Fibroblast of lung (primary cell): Measurements from ENCODE around the gene KIF26B.

Source experiments
- CTCF ChIP-seq, 2 donors: IDR thresholded peaks in 1 of 2; conservative IDR thresholded peaks in 1 of 2; 1 replicate in 1 of 2; 2 replicates in 1 of 2; pipeline ENCODE4 v1.5.1; 2011 to 2012; ENCODE audit warnings: low read length in 2 of 2, control low read depth in 1 of 2, inconsistent platforms in 1 of 2, low read depth in 1 of 2, mild to moderate bottlenecking in 1 of 2
- EZH2 ChIP-seq: IDR thresholded peaks from 2 replicates; pipeline ENCODE4 v1.5.1; 2012; ENCODE audit warnings: low read length, control low read depth, mild to moderate bottlenecking; ENCODE audit errors: missing control alignments

GRCh38 chr1:245168906-245169305 lies 14.1 kb downstream of the KIF26B start:
- TF ChIP-seq CTCF (conservative IDR thresholded peaks at IDR 0.05 in 1 of 2, IDR thresholded peaks at IDR 0.05 in 1 of 2; ENCODE audit: low read depth in 1 of 2, low read length in 2 of 2) (no peak), EZH2 (no peak)
